ENCODE results near the gene NPIPA1. TPM values are rescaled to one million over a fixed set of nuclear protein-coding genes. Genes with fewer than 3 reads are reported as not detected.
"Not testable (repeated sequence)": the region's sequence is repeated elsewhere in the genome, so short reads cannot be mapped to it uniquely, and the experiment has no call there.

The NPIPA1 gene
- total RNA-seq, 4 donors from 2014 or later = 63.4 to 77.2 (median 67.8) TPM

DNA sequence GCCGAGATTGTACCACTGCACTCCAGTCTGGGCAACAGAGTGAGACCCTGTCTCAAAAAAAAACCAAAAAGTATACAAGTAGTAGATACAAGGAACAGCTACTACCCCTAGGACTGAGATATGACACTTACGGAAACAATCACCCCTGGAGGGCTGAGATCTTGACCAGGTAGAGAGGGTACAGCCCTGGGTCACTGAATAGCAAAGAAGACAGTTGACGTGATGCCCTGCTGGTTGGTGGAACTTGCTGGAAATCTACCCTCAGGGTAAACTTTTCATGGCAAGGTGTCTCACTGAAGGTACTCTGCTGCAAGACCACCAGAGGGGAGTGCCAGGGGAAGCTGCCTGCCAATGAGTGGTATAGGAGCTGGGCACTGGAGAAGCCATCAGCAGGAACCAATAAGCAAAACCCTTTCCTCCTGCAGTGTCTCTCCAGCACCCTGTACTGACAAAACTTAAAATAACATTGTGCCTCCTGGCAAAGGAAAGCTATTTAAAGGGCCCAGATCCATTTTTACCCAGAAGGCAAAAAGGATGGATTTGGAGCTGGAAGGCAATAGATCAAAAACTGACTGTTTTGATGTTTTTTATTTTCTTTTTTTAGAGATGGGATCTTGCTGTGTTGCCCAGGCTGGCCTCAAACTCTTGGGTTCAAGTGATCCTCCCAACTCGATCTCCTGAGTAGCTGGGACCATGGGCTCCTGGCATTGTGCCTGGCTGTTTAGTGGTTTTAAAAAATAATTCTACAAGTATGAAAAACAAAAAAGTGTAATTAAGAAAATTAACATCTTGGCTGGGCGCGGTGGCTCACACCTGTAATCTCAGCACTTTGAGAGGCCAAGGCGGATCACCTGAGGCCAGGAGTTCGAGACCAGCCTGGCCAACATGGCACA is 26.3 kb downstream of the NPIPA1 start:
- TF ChIP-seq, protein P1, sequence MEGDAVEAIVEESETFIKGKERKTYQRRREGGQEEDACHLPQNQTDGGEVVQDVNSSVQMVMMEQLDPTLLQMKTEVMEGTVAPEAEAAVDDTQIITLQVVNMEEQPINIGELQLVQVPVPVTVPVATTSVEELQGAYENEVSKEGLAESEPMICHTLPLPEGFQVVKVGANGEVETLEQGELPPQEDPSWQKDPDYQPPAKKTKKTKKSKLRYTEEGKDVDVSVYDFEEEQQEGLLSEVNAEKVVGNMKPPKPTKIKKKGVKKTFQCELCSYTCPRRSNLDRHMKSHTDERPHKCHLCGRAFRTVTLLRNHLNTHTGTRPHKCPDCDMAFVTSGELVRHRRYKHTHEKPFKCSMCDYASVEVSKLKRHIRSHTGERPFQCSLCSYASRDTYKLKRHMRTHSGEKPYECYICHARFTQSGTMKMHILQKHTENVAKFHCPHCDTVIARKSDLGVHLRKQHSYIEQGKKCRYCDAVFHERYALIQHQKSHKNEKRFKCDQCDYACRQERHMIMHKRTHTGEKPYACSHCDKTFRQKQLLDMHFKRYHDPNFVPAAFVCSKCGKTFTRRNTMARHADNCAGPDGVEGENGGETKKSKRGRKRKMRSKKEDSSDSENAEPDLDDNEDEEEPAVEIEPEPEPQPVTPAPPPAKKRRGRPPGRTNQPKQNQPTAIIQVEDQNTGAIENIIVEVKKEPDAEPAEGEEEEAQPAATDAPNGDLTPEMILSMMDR (IDR thresholded peaks at IDR 0.05; ENCODE audit: low read depth) = no peak

DNA sequence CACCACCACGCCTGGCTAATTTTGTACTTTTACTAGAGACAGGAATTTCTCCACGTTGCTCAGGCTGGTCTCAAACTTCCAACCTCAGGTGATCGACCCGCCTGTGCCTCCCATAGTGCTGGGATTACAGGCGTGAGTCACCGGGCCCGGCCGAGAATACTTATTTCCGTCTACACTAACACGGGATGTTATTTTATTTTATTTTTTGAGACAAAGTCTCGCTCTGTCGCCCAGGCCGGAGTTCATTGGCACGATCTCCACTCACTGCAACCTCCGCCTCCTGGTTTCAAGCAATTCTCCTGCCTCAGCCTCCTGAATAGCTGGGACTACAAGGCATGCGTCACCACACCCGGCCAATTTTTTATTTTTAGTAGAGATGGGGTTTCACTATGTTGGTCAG is 28.1 kb downstream of the NPIPA1 start:
- TF ChIP-seq, protein P1 (IDR thresholded peaks at IDR 0.05; ENCODE audit: low read depth) = no peak

DNA sequence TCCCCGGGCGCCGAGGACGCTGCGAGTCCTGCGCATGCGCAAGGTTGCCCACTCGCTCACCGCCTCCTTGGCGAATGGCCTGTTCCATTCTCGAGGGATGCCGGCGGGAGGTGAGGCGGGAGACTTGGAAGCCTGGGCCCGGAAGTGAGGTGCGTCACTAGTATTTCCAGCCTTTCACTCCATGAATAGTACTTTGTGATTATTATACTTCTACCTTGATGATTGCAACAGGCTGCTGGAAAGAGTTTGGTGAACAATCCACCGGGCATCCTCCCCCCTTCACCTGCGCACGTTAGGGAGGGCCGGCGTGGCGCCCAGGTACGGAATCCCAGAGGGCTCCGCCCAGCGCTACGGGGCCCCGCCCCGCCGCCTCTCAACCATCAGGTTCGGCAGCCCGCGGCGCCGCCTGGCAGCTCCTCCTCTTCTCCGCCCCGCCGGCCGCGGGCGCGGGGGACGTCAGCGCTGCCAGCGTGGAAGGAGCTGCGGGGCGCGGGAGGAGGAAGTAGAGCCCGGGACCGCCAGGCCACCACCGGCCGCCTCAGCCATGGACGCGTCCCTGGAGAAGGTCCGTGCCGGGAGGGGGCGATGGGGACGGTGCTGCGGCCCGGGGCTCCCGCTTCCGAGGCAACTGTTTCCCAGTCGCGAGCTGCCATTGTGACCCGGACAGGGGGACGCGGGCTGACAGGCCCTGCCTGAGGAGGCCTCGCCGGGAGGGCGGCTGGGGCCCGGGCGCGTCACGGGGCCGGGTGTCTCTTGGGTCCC is 37.6 kb downstream of the NPIPA1 start, which contains the start of gene PDXDC1:
Gene PDXDC1 (plus strand): TSS at position 371 of the 762 bp plus-strand sequence. CDS start 174 bp downstream, at position 545.
- TF ChIP-seq, protein P1 (IDR thresholded peaks at IDR 0.05; ENCODE audit: low read depth) = not testable (repeated sequence)

Small RNAs within 50 kb of the gene (small RNA-seq; reads per million reads assigned to genes)
- gene AC138932.4 (not detected), gene MIR3180-1 (not detected), gene MIR3670-1 (not detected), gene MIR6511A1 (not detected), gene MIR6770-1 (not detected), gene RF00019 (0.49 reads per million)

Other genes starting within 250 kb of the NPIPA1 start
- gene PLA2G10, start 243.1 kb upstream of the NPIPA1 start, total RNA-seq = 1 to 10 TPM in 1 of 4 donors, not detected in 3; 2.4 TPM
- gene NPIPA3, start 234.0 kb upstream of the NPIPA1 start, total RNA-seq = 1 to 10 TPM in 2 of 4 donors, not detected in 2; 1.5 to 3.1 TPM
- gene NPIPA2, start 194.9 kb upstream of the NPIPA1 start, total RNA-seq = 1 to 10 TPM in 2 of 4 donors, not detected in 2; 2.6 to 3.1 TPM
- gene NOMO1, start 103.7 kb upstream of the NPIPA1 start, total RNA-seq = 10 to 100 TPM; 36.2 to 65.2 (median 57.3) TPM
- 10 to 100 TPM; 62.1 to 85.2 (median 76.1) TPM for gene PDXDC1, start 37.6 kb downstream of the NPIPA1 start, total RNA-seq
- gene NTAN1, start 118.6 kb downstream of the NPIPA1 start, total RNA-seq = 100 to 1,000 TPM in 3 of 4 donors, 10 to 100 TPM in 1; 87.0 to 158 (median 115) TPM
- gene RRN3, start 156.8 kb downstream of the NPIPA1 start, total RNA-seq = 10 to 100 TPM; 33.3 to 70.1 (median 42.2) TPM

Measured in subcutaneous adipose tissue (tissue), 4 donors.